GM19452 (cell line): ENCODE data around the gene GBP5.
"Not testable (repeated sequence)": the region's sequence is repeated elsewhere in the genome, so short reads cannot be mapped to it uniquely, and the experiment has no call there.

ENCODE experiments used
- ATAC-seq: cut with Tn5 transposase; IDR thresholded peaks from one replicate; pipeline ENCODE4 v1.9.1; 2021; ENCODE audit not compliant: unreplicated experiment

Gene GBP5

GRCh38 chr1:89284078-89284763 is 11.6 kb upstream of the GBP5 start:
- not testable (repeated sequence) for ATAC-seq

- no peak for ATAC-seq
These were observed 8.1 kb upstream of the GBP5 start for GRCh38 chr1:89280766-89281165.

GRCh38 chr1:89279011-89279466 is 6.4 kb upstream of the GBP5 start:
- no peak for ATAC-seq

GRCh38 chr1:89277725-89278124 is 5.1 kb upstream of the GBP5 start:
- ATAC-seq: no peak

- no peak for ATAC-seq
These were observed 4.0 kb upstream of the GBP5 start for GRCh38 chr1:89276690-89277089.

GRCh38 chr1:89274411-89274857 is 1.8 kb upstream of the GBP5 start:
- no peak for ATAC-seq

- no peak for ATAC-seq
These were observed 691 bp upstream of the GBP5 start for GRCh38 chr1:89273324-89273778.

GRCh38 chr1:89271341-89272015 is 1.2 kb downstream of the GBP5 start:
- ATAC-seq: no peak

GRCh38 chr1:89270423-89270822 is 2.2 kb downstream of the GBP5 start:
- no peak for ATAC-seq

- no peak for ATAC-seq
These were observed 3.4 kb downstream of the GBP5 start for GRCh38 chr1:89269277-89269676.

- ATAC-seq: no peak
These were observed 10.0 kb downstream of the GBP5 start for GRCh38 chr1:89262643-89263042.

GRCh38 chr1:89261926-89262515 is 10.6 kb downstream of the GBP5 start:
- no peak for ATAC-seq

GRCh38 chr1:89260566-89261255 is 11.9 kb downstream of the GBP5 start:
- ATAC-seq: no peak

- ATAC-seq: no peak
These were observed 12.6 kb downstream of the GBP5 start for GRCh38 chr1:89260042-89260441.

GRCh38 chr1:89259283-89259971 is 13.2 kb downstream of the GBP5 start:
- no peak for ATAC-seq

GRCh38 chr1:89257041-89257440 is 15.6 kb downstream of the GBP5 start:
- no peak for ATAC-seq

GRCh38 chr1:89255581-89255980 is 17.1 kb downstream of the GBP5 start:
- ATAC-seq: not testable (repeated sequence)

- no peak for ATAC-seq
These were observed 17.9 kb downstream of the GBP5 start for GRCh38 chr1:89254658-89255287.

GRCh38 chr1:89243046-89243445 is 29.6 kb downstream of the GBP5 start:
- ATAC-seq: no peak
